ENCODE data around the gene FAM118A. TPM values are rescaled to one million over a fixed set of nuclear protein-coding genes. Genes with fewer than 3 reads are reported as not detected.

Gene FAM118A
- total and polyA plus RNA-seq, 9 of the 15 experiments (the other 6 are each of a cell fraction or from before 2014, with no cell fraction given) = 17.0 to 223 (median 59.4) TPM

DNA sequence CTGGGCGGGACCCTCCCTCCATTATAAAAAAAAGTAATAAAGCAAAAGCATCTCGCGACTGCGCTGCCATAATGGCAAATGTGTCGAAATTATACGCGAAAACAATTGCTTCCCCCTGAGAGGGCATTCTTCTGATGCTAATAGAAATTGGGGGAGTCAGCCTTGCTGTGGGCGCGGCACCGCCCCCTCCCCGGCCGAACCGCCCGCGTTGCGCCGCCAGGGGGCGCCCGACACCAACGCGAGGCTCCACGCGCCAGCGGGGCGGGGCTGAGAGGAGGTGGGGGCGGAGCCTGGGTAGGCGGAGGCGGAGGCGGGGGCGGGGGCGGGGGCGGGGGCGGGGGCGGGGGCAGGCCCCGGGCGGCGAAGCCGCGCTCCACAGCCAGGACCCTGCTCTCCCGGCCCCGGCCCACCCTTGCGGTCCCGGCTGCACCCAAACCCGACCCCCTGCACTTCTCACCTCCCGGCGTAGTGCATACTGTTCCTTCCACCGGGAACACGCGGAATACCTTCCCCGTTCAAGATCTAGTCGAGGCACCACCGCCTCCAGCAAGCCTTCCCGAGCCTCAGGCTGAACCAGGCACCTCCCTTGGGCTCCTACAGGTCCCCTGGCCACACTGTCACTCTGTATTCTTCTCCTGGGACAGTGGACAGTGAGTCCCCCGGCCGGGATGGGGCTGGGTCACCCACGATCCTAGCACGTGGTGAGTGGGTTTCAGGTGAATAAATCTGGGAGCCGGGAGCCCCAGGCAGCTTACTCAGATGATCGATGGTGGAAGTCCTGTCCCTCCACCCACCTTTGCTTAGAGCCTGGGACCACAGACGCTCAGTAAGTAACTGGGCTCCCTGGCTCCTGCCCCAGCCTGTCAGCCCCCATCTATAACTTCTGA lies 40.5 kb upstream of the FAM118A start (continued):
- TF ChIP-seq, protein P1, sequence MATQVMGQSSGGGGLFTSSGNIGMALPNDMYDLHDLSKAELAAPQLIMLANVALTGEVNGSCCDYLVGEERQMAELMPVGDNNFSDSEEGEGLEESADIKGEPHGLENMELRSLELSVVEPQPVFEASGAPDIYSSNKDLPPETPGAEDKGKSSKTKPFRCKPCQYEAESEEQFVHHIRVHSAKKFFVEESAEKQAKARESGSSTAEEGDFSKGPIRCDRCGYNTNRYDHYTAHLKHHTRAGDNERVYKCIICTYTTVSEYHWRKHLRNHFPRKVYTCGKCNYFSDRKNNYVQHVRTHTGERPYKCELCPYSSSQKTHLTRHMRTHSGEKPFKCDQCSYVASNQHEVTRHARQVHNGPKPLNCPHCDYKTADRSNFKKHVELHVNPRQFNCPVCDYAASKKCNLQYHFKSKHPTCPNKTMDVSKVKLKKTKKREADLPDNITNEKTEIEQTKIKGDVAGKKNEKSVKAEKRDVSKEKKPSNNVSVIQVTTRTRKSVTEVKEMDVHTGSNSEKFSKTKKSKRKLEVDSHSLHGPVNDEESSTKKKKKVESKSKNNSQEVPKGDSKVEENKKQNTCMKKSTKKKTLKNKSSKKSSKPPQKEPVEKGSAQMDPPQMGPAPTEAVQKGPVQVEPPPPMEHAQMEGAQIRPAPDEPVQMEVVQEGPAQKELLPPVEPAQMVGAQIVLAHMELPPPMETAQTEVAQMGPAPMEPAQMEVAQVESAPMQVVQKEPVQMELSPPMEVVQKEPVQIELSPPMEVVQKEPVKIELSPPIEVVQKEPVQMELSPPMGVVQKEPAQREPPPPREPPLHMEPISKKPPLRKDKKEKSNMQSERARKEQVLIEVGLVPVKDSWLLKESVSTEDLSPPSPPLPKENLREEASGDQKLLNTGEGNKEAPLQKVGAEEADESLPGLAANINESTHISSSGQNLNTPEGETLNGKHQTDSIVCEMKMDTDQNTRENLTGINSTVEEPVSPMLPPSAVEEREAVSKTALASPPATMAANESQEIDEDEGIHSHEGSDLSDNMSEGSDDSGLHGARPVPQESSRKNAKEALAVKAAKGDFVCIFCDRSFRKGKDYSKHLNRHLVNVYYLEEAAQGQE (IDR thresholded peaks at IDR 0.05; ENCODE audit: borderline replicate concordance) = peak; percentile 53; the same call in 1 of the 2 replicates
- TF ChIP-seq, protein P1 (CRISPR knock-in tag; IDR thresholded peaks at IDR 0.05; ENCODE audit: low read depth) = no peak
- no peak for TF ChIP-seq SETDB1 (IDR thresholded peaks at IDR 0.05; ENCODE audit: low read length)
- TF ChIP-seq, protein P2, sequence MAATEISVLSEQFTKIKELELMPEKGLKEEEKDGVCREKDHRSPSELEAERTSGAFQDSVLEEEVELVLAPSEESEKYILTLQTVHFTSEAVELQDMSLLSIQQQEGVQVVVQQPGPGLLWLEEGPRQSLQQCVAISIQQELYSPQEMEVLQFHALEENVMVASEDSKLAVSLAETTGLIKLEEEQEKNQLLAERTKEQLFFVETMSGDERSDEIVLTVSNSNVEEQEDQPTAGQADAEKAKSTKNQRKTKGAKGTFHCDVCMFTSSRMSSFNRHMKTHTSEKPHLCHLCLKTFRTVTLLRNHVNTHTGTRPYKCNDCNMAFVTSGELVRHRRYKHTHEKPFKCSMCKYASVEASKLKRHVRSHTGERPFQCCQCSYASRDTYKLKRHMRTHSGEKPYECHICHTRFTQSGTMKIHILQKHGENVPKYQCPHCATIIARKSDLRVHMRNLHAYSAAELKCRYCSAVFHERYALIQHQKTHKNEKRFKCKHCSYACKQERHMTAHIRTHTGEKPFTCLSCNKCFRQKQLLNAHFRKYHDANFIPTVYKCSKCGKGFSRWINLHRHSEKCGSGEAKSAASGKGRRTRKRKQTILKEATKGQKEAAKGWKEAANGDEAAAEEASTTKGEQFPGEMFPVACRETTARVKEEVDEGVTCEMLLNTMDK (IDR thresholded peaks at IDR 0.05; ENCODE audit: borderline replicate concordance, insufficient read depth, low read depth, low read length, poor library complexity, severe bottlenecking) = peak; percentile 30
- peak; percentile 61 for TF ChIP-seq ZBTB7A (IDR thresholded peaks at IDR 0.05; ENCODE audit: borderline replicate concordance, control insufficient read depth, low read depth, low read length)

Measured in K562 (cell line).